DND-41 (cell line): ENCODE results near the gene ACTL10.

ENCODE experiments used
- EZH2 ChIP-seq: IDR thresholded peaks from 3 replicates; pipeline ENCODE4 v1.6.1; 2012; ENCODE audit warnings: borderline replicate concordance, low read depth, mild to moderate bottlenecking, moderate library complexity, low read length, inconsistent platforms; ENCODE audit not compliant: severe bottlenecking
- TF ChIP-seq, protein P1 (sequence below): IDR thresholded peaks from 2 replicates; pipeline ENCODE4 v1.5.1; 2012; ENCODE audit warnings: borderline replicate concordance, low read length, moderate library complexity, mild to moderate bottlenecking; ENCODE audit not compliant: poor library complexity, severe bottlenecking; ENCODE audit errors: extremely low read depth

DNA sequence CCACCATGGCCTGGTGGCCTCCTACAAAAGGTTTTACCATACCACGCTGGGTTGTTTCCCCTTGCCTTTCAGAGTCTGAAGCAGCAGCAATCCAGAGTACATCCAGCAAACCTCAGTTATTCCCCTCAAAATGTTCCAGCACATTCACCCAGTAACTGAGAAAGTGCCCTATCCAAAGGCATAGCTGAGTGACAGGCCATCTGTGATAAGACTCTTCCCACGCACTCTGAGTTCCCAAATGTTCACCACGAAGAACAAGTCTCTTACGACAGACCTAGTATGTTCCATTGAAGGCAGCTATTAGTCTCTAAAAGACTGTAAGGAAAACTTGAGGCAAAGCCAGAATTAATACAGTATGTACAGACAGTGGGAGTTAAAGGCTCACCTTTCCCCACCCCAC lies 36.2 kb upstream of the ACTL10 start:
- TF ChIP-seq, protein P1, sequence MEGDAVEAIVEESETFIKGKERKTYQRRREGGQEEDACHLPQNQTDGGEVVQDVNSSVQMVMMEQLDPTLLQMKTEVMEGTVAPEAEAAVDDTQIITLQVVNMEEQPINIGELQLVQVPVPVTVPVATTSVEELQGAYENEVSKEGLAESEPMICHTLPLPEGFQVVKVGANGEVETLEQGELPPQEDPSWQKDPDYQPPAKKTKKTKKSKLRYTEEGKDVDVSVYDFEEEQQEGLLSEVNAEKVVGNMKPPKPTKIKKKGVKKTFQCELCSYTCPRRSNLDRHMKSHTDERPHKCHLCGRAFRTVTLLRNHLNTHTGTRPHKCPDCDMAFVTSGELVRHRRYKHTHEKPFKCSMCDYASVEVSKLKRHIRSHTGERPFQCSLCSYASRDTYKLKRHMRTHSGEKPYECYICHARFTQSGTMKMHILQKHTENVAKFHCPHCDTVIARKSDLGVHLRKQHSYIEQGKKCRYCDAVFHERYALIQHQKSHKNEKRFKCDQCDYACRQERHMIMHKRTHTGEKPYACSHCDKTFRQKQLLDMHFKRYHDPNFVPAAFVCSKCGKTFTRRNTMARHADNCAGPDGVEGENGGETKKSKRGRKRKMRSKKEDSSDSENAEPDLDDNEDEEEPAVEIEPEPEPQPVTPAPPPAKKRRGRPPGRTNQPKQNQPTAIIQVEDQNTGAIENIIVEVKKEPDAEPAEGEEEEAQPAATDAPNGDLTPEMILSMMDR: no peak
- no peak for TF ChIP-seq EZH2
